Ramos (cell line): ENCODE measurements around the gene SFI1.
"Not testable (repeated sequence)": the region's sequence is repeated elsewhere in the genome, so short reads cannot be mapped to it uniquely, and the experiment has no call there.

Experiments used
- in situ Hi-C: fragments of 300-500 bp; cut with MboI; formaldehyde crosslinking; loops from one replicate; pipeline ENCODE4 v1.14.3; 2022; ENCODE audit warnings: low sequenced_read_pairs; ENCODE audit not compliant: unreplicated experiment

SFI1 gene

GRCh38 chr22:31489632-31490495, 6.5 kb upstream of the SFI1 start, which contains the start of gene EIF4ENIF1:
TSS of gene EIF4ENIF1 (minus strand) at chr22:31489842. CDS start at chr22:31488718, 1,124 bp downstream.
- in situ Hi-C loops = no loop called here

- in situ Hi-C loops = no loop called here
Measured at GRCh38 chr22:31490496-31490925, 5.8 kb upstream of the SFI1 start.

GRCh38 chr22:31491218-31491962, 4.9 kb upstream of the SFI1 start:
- in situ Hi-C loops = no loop called here

GRCh38 chr22:31492151-31492550, 4.2 kb upstream of the SFI1 start:
- in situ Hi-C loops = no loop called here

- in situ Hi-C loops = not testable (repeated sequence)
Measured at GRCh38 chr22:31493355-31493754, 3.0 kb upstream of the SFI1 start.

- in situ Hi-C loops = no loop called here
Measured at GRCh38 chr22:31495343-31495742, 993 bp upstream of the SFI1 start.

GRCh38 chr22:31496735-31497146, 405 bp downstream of the SFI1 start:
- in situ Hi-C loops = no loop called here

GRCh38 chr22:31497148-31497938, 1.0 kb downstream of the SFI1 start:
- in situ Hi-C loops = no loop called here

- in situ Hi-C loops = no loop called here
Measured at GRCh38 chr22:31501738-31502137, 5.4 kb downstream of the SFI1 start.

- in situ Hi-C loops = no loop called here
Measured at GRCh38 chr22:31503211-31503964, 7.1 kb downstream of the SFI1 start.

- in situ Hi-C loops = no loop called here
Measured at GRCh38 chr22:31504282-31504681, 7.9 kb downstream of the SFI1 start.

- in situ Hi-C loops = not testable (repeated sequence)
Measured at GRCh38 chr22:31507517-31507916, 11.2 kb downstream of the SFI1 start.

- in situ Hi-C loops = no loop called here
Measured at GRCh38 chr22:31508536-31508935, 12.2 kb downstream of the SFI1 start.

- in situ Hi-C loops = no loop called here
Measured at GRCh38 chr22:31509061-31509762, 12.9 kb downstream of the SFI1 start.

GRCh38 chr22:31520051-31520450, 23.7 kb downstream of the SFI1 start:
- in situ Hi-C loops = no loop called here

GRCh38 chr22:31524132-31524531, 27.8 kb downstream of the SFI1 start:
- in situ Hi-C loops = not testable (repeated sequence)

- in situ Hi-C loops = no loop called here
Measured at GRCh38 chr22:31526270-31526669, 29.9 kb downstream of the SFI1 start.

GRCh38 chr22:31530823-31531195, 34.5 kb downstream of the SFI1 start:
- in situ Hi-C loops = no loop called here

GRCh38 chr22:31532060-31532459, 35.7 kb downstream of the SFI1 start:
- in situ Hi-C loops = no loop called here
